22Rv1 (cell line): Measurements from ENCODE around the gene TMEM14A.

Experiments used
- H3K27ac ChIP-seq: fragments of 450-650 bp; 2 replicates; pipeline ENCODE4 v1.5.1; 2017
- ZFX ChIP-seq: fragments of 450-650 bp; IDR thresholded peaks from 2 replicates; pipeline ENCODE4 v1.6.1; 2017; ENCODE audit warnings: antibody characterized with exemption, borderline replicate concordance
- TF ChIP-seq, protein P1 (sequence below): fragments of 450-650 bp; IDR thresholded peaks from 2 replicates; pipeline ENCODE4 v1.5.1; 2017; ENCODE audit warnings: mild to moderate bottlenecking

The TMEM14A gene

DNA sequence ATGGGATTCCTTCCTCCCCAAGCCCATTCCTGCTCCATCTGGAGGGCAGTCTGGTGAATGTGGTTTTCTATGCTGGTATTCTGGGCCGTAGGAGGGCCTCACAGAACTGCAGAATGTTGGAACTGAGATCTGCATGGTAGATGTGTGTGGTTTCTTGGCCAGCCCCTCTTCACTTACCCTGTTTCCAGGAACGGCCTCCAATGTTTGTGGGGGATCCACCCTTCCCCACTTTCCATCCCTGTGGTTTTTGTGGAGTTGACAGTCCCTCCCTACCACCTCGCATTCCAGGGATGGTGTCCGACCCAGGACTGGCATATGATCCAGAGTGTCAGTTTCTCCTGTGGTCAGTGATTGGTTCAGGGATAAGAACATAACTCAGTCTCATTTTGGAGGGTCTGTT, 26.7 kb upstream of the TMEM14A start:
- TF ChIP-seq ZFX = no peak
- TF ChIP-seq, protein P1, sequence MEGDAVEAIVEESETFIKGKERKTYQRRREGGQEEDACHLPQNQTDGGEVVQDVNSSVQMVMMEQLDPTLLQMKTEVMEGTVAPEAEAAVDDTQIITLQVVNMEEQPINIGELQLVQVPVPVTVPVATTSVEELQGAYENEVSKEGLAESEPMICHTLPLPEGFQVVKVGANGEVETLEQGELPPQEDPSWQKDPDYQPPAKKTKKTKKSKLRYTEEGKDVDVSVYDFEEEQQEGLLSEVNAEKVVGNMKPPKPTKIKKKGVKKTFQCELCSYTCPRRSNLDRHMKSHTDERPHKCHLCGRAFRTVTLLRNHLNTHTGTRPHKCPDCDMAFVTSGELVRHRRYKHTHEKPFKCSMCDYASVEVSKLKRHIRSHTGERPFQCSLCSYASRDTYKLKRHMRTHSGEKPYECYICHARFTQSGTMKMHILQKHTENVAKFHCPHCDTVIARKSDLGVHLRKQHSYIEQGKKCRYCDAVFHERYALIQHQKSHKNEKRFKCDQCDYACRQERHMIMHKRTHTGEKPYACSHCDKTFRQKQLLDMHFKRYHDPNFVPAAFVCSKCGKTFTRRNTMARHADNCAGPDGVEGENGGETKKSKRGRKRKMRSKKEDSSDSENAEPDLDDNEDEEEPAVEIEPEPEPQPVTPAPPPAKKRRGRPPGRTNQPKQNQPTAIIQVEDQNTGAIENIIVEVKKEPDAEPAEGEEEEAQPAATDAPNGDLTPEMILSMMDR = no peak
- H3K27ac ChIP-seq = no peak overlapping the region

DNA sequence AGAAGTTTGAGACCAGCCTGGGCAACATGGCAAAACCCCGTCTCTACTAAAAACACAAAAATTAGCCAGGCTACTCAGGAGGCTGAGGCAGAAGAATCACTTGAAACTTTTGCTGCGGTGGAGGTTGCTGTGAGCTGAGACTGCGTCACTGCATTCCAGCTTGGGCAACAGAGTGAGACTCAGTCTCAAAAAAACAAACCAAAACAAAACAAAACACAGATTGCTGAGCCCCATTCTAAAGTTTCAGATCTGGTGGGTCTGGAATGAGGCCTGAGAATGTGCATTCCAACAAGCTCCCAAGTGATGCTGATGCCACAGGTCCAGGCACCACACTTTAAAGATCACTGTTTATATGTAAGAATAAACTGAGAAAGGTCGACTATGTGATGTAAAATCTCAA, 24.9 kb upstream of the TMEM14A start:
- TF ChIP-seq, protein P1 = no peak
- TF ChIP-seq ZFX = no peak

DNA sequence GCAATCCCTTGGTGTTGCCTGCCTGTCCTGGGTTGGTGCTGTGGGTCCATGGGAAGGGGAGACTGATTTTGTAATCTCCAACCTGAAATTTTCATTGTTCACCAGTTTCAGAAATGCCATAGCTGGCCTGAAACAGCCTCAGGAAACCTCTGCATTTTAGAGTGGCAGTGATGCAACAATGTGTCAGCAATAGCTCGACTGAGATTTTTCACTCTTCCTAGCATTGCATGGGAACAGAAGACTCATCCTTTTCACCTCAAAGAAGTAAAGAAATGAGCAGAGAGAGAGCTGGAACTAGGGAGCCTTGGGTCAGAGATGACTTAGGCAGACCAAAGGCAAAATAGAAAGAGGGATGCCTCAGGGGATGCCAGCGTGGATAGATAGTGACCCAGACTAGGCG, 23.7 kb upstream of the TMEM14A start:
- no peak overlapping the region for H3K27ac ChIP-seq
- TF ChIP-seq ZFX = no peak
- TF ChIP-seq, protein P1 = no peak

More for the DNA sequence above, 24.9 kb upstream of the TMEM14A start:
- no peak overlapping the region for H3K27ac ChIP-seq

DNA sequence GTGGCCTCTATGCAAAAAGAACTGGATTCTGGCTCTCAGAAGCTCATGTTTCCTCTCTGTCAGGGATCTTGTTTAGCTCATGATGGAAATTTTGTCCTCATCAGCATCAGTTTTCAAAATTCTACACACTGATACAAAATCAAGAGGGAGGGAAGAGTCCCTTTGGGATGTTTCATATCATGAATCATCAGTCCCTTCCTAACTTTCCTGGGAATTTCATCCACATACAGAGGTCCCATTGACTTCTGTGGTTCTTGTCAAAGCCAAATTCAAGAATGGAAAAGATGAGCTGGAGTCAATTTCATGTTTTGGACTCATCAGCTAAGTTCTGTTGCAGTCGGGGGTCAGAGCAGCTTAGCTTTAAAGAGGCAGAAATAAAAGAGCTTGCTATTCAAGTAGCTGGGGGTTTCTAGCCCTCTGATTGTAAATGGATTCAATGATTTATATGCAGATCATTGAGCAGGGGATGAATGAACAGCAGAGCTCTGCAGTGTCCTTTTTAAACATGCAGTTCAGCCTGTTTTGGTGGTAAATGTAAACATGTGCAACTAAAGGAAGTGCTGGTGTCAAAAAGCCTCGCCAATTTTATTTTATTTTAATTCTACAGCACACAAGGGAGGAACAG, 21.3 kb upstream of the TMEM14A start:
- no peak overlapping the region for H3K27ac ChIP-seq
- TF ChIP-seq, protein P1 = no peak
- TF ChIP-seq ZFX = no peak

DNA sequence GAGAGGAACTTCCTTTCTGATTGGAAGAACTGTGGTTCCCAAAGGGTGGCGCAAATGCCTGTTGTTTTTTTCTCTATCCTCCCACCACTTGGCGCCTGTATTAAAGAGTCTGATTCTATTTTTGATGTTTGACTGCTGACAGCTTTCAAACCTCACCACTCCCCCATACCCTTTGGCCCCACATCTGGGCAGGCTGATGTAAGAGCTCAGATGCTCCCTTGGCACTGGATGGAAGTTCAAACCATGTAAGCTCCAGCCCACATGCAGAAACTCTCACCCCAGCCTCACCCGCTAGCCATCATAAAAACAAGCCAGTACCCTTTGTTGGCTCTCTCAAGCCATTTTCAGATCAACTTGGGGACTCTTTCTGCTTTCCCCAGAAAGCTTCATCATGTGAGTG, 20.0 kb upstream of the TMEM14A start:
- no peak overlapping the region for H3K27ac ChIP-seq
- TF ChIP-seq ZFX = no peak
- TF ChIP-seq, protein P1 = no peak

DNA sequence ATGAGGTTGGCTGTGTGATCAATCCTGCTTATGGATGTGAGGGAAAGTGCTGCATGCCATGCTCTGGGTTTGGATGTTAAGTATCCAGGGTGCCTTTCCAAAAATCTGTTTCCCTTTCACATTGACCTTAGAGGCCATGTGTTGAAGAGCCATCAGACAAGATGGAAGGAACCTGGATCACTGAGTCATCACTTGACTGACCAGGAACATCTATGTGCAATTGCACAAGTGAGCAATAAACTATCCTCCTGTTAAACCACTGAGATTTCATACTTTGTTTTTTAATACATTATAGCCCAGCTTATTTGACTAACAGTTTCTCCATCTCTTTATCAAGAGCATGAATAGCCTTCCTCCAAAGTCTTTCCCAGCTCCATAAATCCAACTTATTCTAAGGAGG, 17.8 kb upstream of the TMEM14A start:
- no peak overlapping the region for H3K27ac ChIP-seq
- TF ChIP-seq, protein P1 = no peak
- no peak for TF ChIP-seq ZFX

DNA sequence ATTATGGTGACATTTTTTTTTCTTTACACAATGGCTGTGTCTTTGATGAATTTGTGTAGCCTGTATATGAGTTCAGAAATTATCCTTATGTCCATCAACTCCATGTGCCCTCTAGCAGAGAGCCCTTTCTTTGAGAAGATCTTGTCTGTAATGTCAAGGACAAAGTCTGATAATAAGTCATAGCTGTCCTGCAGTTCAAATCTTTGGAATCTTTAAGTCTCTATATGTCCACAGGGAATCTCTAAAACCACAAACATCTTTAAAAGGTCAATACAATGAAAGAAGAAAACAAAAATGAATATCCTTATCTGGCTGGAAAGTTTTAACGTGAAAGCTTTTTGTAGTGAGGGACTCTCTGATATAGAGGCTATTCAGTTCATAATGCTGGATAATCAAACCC, 16.9 kb upstream of the TMEM14A start:
- TF ChIP-seq, protein P1 = no peak
- TF ChIP-seq ZFX = no peak
- no peak overlapping the region for H3K27ac ChIP-seq
